ENCODE measurements around the gene ESD. TPM values are rescaled to one million over a fixed set of nuclear protein-coding genes. Genes with fewer than 3 reads are reported as not detected.

Gene ESD
- total RNA-seq, 1 experiment from 2014 or later: 73.2 TPM

DNA sequence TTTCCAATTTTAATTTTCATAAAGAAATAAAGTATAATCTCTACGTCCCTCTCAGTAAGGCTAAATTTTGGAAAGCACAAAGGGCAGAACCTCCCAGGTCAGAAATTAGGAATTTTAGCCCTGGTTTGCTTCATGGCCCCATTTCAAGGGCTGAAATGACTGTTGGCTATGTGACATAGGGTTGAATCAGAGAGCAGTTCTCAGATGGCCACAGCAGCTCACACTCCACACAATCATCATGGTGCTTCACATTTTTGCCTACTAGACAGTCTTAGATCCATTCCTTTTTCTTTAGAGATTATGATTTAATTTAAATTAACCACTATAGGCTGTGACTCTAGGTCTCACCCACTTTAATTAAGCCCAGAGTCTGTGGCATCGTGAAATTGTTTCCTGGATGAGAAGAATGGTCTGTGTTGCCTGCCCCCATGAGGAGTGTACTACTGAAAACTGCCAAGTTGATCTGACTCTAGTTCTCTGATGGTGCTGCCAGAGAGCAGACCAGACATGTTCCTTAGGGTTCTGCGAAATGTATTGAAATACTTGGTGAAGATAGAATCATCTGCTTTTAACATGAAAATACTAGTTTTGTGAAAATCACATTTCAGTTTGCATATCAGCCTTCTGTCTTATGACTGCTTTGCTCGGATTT is 57.4 kb downstream of the ESD start:
- Histone ChIP-seq H2AFZ (ENCODE audit: low read length) (no peak overlapping the region), H3K4me3 (ENCODE audit: low read length) (no peak overlapping the region), H3K9me2 (replicated peaks; ENCODE audit: low read length) (no peaks in the 10 kb centered on the region), H3K27me3 (ENCODE audit: low read length) (no peaks in the 10 kb centered on the region), H3K27ac (ENCODE audit: low read length) (no peak overlapping the region), H3F3A (ENCODE audit: low read length, unreplicated experiment) (no peaks in the 10 kb centered on the region), H3K4me2 (ENCODE audit: low read length) (no peak overlapping the region), H3K9me3 (ENCODE audit: low read length) (no peaks in the 10 kb centered on the region), H3K79me2 (ENCODE audit: low read length) (no peaks in the 10 kb centered on the region), H3K36me3 (ENCODE audit: low read depth, low read length) (no peaks in the 10 kb centered on the region), H3K4me1 (ENCODE audit: insufficient read depth, low read length) (no peaks in the 10 kb centered on the region), H3K9ac (ENCODE audit: low read length) (no peak overlapping the region), H4K20me1 (ENCODE audit: low read length) (no peaks in the 10 kb centered on the region)
- intact Hi-C loops (cut with micrococcal nuclease): no loop called here
- POLR2A ChIA-PET (ENCODE audit: unreplicated experiment): no interaction called here
- CTCF ChIA-PET: no interaction called here
- BruUV-seq (replicated peaks): no TSS peak
- TF ChIP-seq, protein P1, sequence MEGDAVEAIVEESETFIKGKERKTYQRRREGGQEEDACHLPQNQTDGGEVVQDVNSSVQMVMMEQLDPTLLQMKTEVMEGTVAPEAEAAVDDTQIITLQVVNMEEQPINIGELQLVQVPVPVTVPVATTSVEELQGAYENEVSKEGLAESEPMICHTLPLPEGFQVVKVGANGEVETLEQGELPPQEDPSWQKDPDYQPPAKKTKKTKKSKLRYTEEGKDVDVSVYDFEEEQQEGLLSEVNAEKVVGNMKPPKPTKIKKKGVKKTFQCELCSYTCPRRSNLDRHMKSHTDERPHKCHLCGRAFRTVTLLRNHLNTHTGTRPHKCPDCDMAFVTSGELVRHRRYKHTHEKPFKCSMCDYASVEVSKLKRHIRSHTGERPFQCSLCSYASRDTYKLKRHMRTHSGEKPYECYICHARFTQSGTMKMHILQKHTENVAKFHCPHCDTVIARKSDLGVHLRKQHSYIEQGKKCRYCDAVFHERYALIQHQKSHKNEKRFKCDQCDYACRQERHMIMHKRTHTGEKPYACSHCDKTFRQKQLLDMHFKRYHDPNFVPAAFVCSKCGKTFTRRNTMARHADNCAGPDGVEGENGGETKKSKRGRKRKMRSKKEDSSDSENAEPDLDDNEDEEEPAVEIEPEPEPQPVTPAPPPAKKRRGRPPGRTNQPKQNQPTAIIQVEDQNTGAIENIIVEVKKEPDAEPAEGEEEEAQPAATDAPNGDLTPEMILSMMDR (conservative IDR thresholded peaks at IDR 0.05; ENCODE audit: low read depth, low read length): no peak
- TF ChIP-seq EZH2 (IDR thresholded peaks at IDR 0.05; ENCODE audit: low read length, unreplicated experiment) (no peak), EZH2phosphoT487 (IDR thresholded peaks at IDR 0.05; ENCODE audit: borderline replicate concordance, low read length) (no peak)
- DNase-seq (no peak), ATAC-seq (no peak)

DNA sequence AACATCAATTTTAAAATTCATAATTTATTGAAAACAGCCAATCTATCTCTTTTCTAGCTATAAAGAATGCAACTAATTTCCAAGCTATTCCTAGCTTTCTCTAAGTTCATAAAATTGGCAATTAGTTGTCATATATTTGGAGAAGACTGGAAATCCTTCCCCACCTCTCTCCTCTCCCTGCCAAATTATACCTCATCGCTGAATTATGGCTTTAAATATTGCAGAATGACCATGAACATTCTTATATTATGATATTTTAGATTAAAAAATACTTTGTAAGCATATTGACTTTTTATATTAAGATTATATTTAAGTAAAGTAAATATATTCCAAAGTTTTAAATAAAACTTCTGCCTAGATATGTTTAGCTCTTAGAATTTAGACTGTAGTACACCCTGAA is 58.2 kb downstream of the ESD start:
- Histone ChIP-seq H3K36me3 (ENCODE audit: low read depth, low read length) (peaks cover 4% of the 10 kb centered on the region; the same call in 1 of the 2 replicates), H3K27me3 (ENCODE audit: low read length) (no peaks in the 10 kb centered on the region), H3K4me3 (ENCODE audit: low read length) (no peak overlapping the region), H3K9ac (ENCODE audit: low read length) (no peak overlapping the region), H3K9me3 (ENCODE audit: low read length) (no peaks in the 10 kb centered on the region), H3K9me2 (replicated peaks; ENCODE audit: low read length) (no peaks in the 10 kb centered on the region), H4K20me1 (ENCODE audit: low read length) (no peaks in the 10 kb centered on the region), H3K4me2 (ENCODE audit: low read length) (no peak overlapping the region), H2AFZ (ENCODE audit: low read length) (no peak overlapping the region), H3K27ac (ENCODE audit: low read length) (no peak overlapping the region), H3K79me2 (ENCODE audit: low read length) (no peaks in the 10 kb centered on the region), H3F3A (ENCODE audit: low read length, unreplicated experiment) (no peaks in the 10 kb centered on the region), H3K4me1 (ENCODE audit: insufficient read depth, low read length) (no peaks in the 10 kb centered on the region)
- POLR2A ChIA-PET (ENCODE audit: unreplicated experiment): no interaction called here
- no peak for DNase-seq
- no peak for TF ChIP-seq EZH2phosphoT487 (IDR thresholded peaks at IDR 0.05; ENCODE audit: borderline replicate concordance, low read length)
- TF ChIP-seq EZH2 (IDR thresholded peaks at IDR 0.05; ENCODE audit: low read length, unreplicated experiment): no peak
- TF ChIP-seq, protein P1 (conservative IDR thresholded peaks at IDR 0.05; ENCODE audit: low read depth, low read length): no peak
- intact Hi-C loops (cut with micrococcal nuclease): no loop called here
- CTCF ChIA-PET: no interaction called here
- ATAC-seq: no peak
- no TSS peak for BruUV-seq (replicated peaks)

DNA sequence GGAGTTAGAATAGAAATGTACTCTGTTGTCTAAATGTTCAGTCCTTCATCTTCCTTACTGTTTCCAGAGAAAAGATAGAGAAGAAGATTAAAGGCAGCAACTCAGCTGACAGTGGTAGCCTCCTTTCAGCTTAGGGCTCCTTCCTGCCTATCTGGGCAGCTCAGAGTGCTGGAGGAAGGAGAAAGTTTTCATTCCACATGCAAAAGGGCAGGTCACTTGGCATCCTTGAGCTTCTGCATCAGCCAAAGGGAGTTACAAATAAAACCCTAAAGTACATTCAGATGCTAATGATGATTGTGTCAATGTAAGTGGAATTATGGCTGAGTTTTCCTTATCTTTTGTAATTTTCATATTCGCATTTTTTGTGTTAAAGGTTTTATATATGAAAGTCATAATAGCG is 58.9 kb downstream of the ESD start:
- H3K36me3 ChIP-seq (ENCODE audit: low read depth, low read length): peaks cover 4% of the 10 kb centered on the region; the same call in 1 of the 2 replicates
- H3K4me1 ChIP-seq (ENCODE audit: insufficient read depth, low read length): no peaks in the 10 kb centered on the region
- intact Hi-C loops (cut with micrococcal nuclease): no loop called here
- H3K9me2 ChIP-seq (replicated peaks; ENCODE audit: low read length): no peaks in the 10 kb centered on the region
- ATAC-seq (no peak), DNase-seq (no peak)
- no TSS peak for BruUV-seq (replicated peaks)
- H3K79me2 ChIP-seq (ENCODE audit: low read length): no peaks in the 10 kb centered on the region
- H3K9ac ChIP-seq (ENCODE audit: low read length): no peak overlapping the region
- no peak overlapping the region for H3K4me2 ChIP-seq (ENCODE audit: low read length)
- H4K20me1 ChIP-seq (ENCODE audit: low read length): no peaks in the 10 kb centered on the region
- no peaks in the 10 kb centered on the region for H3F3A ChIP-seq (ENCODE audit: low read length, unreplicated experiment)
- H2AFZ ChIP-seq (ENCODE audit: low read length): no peak overlapping the region
- no peak overlapping the region for H3K27ac ChIP-seq (ENCODE audit: low read length)
- no peak for TF ChIP-seq EZH2 (IDR thresholded peaks at IDR 0.05; ENCODE audit: low read length, unreplicated experiment)
- TF ChIP-seq, protein P1 (conservative IDR thresholded peaks at IDR 0.05; ENCODE audit: low read depth, low read length): no peak
- ChIA-PET POLR2A (ENCODE audit: unreplicated experiment) (no interaction called here), CTCF (no interaction called here)
- no peaks in the 10 kb centered on the region for H3K27me3 ChIP-seq (ENCODE audit: low read length)
- no peaks in the 10 kb centered on the region for H3K9me3 ChIP-seq (ENCODE audit: low read length)
- no peak overlapping the region for H3K4me3 ChIP-seq (ENCODE audit: low read length)
